HFFc6 (cell line): ENCODE measurements around the gene HEMK1. TPM values are rescaled to one million over a fixed set of nuclear protein-coding genes. Genes with fewer than 3 reads are reported as not detected.

Experiments used
- DNase-seq: peaks from one replicate; pipeline ENCODE4 v3.0.0-alpha.2; 2018
- H3K27ac Mint-ChIP-seq: 2 replicates; pipeline ENCODE4 v1.8.0; 2020; ENCODE audit warnings: mild to moderate bottlenecking, mixed read lengths
- H3K27me3 Mint-ChIP-seq: 2 replicates; pipeline ENCODE4 v1.8.0; 2021; ENCODE audit warnings: mild to moderate bottlenecking, moderate library complexity, mixed read lengths; ENCODE audit not compliant: insufficient read depth
- H3K36me3 Mint-ChIP-seq: 2 replicates; pipeline ENCODE4 v1.8.0; 2021; ENCODE audit warnings: low read depth, mixed read lengths
- H3K4me1 Mint-ChIP-seq: 2 replicates; pipeline ENCODE4 v1.8.0; 2020; ENCODE audit warnings: low read depth, mixed read lengths
- H3K4me3 Mint-ChIP-seq: 2 replicates; pipeline ENCODE4 v1.8.0; 2020; ENCODE audit warnings: mild to moderate bottlenecking, moderate library complexity, mixed read lengths
- H3K9me3 Mint-ChIP-seq: 2 replicates; pipeline ENCODE4 v1.8.0; 2020; ENCODE audit warnings: mild to moderate bottlenecking, mixed read lengths
- total RNA-seq, 6 experiments: library from RNA; stranded (reverse); fragmentation: NEBNext Ultra II Directional; extraction: Animal tissue kit (Norgen Biotek cat#: 25700); gene quantifications; 2 replicates in 1 of 6; 3 replicates in 5 of 6; pipeline ENCODE4 v1.2.3, GENCODE V29; 2021
- TF ChIP-seq, protein P1 (sequence below): fragments of 200-600 bp; sonication (generic); IDR thresholded peaks from 2 replicates; pipeline ENCODE4 v1.5.0; 2021; ENCODE audit warnings: antibody characterized with exemption, mild to moderate bottlenecking

The HEMK1 gene
- total RNA-seq, 6 experiments from 2014 or later: 17.9 to 20.7 (median 19.2) TPM

DNA sequence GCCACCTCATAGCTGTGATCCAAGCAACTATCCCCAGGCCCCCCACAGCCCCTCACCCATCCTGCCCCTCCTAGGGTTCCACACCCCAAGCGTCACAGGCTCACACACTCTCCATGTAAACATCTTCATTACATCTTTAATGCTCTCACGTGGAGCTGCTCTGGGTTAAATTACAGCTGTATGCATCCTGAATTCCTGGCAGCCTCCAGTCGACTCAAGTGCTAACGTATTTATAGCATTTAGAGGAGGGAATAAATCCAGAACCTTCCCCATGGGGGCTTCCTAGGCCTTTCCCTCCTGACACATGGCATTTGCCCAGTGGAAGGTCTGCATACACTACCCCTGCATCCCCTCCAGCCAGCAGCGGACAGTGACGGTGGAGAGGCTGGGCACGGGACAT, 11.4 kb upstream of the HEMK1 start:
- H3K4me1 Mint-ChIP-seq: peaks cover 14% of the 10 kb centered on the region
- H3K9me3 Mint-ChIP-seq: no peaks in the 10 kb centered on the region

DNA sequence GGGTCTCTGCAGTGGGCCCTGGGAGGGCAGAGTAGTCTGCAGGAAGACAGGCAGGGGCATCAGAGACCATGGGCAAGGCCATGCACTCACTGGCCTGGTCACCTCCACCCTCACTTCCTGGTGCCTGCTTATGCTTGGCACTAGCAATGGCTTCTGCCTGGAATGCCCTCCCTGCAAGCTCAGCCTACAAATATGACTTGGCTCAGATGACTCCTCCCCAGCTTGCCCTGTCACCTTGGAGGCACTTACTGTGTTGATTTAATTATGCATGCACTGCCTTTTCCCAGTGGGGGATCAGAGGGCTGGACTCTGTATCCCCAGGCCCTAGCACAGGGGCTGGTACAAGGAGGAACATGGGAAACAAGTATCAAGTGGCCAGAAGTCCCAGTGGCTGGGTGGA, 9.6 kb upstream of the HEMK1 start:
- TF ChIP-seq, protein P1, sequence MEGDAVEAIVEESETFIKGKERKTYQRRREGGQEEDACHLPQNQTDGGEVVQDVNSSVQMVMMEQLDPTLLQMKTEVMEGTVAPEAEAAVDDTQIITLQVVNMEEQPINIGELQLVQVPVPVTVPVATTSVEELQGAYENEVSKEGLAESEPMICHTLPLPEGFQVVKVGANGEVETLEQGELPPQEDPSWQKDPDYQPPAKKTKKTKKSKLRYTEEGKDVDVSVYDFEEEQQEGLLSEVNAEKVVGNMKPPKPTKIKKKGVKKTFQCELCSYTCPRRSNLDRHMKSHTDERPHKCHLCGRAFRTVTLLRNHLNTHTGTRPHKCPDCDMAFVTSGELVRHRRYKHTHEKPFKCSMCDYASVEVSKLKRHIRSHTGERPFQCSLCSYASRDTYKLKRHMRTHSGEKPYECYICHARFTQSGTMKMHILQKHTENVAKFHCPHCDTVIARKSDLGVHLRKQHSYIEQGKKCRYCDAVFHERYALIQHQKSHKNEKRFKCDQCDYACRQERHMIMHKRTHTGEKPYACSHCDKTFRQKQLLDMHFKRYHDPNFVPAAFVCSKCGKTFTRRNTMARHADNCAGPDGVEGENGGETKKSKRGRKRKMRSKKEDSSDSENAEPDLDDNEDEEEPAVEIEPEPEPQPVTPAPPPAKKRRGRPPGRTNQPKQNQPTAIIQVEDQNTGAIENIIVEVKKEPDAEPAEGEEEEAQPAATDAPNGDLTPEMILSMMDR: no peak
- peaks cover 9% of the 10 kb centered on the region for H3K27me3 Mint-ChIP-seq
- H3K27ac Mint-ChIP-seq: no peak overlapping the region
- 0 out of 2 replicates have a peak, but pooled peaks cover 4% of the 10 kb centered on the region for H3K36me3 Mint-ChIP-seq
- H3K9me3 Mint-ChIP-seq: no peaks in the 10 kb centered on the region
- H3K4me3 Mint-ChIP-seq: no peak overlapping the region
- peaks cover 31% of the 10 kb centered on the region for H3K4me1 Mint-ChIP-seq
- DNase-seq: peak; percentile 22

More for the DNA sequence above, 11.4 kb upstream of the HEMK1 start:
- DNase-seq: no peak
- Mint-ChIP-seq H3K4me3 (no peak overlapping the region), H3K27ac (no peak overlapping the region), H3K36me3 (no peaks in the 10 kb centered on the region), H3K27me3 (peaks cover 13% of the 10 kb centered on the region)
- TF ChIP-seq, protein P1: no peak

DNA sequence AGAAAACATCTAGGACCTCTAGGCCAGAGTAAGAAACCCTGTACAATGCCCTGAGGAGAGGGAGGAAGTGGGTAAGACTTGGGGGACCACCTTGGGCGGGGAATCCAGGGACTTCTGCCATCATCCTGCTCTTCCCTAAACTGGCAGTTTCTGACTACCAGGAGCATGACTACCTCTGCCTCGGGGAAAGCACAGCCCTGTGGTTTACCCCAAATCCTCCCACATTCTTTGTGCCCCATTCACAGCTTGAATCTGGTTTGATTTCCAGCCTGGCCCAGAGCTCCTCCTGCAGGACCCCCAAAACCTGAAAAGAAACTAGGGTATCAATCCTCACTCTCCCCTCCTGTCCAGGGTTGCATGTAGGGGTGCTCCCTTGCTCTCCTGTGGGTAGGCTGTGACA, 6.5 kb upstream of the HEMK1 start:
- no peaks in the 10 kb centered on the region for H3K9me3 Mint-ChIP-seq
- peaks cover 47% of the 10 kb centered on the region for H3K4me1 Mint-ChIP-seq
- H3K4me3 Mint-ChIP-seq: peak overlapping the region; percentile 46
- H3K27ac Mint-ChIP-seq: peak overlapping the region; percentile 90
- TF ChIP-seq, protein P1: peak; percentile 24
- peak; percentile 87 for DNase-seq
- peaks cover 6% of the 10 kb centered on the region for H3K27me3 Mint-ChIP-seq
- H3K36me3 Mint-ChIP-seq: 0 out of 2 replicates have a peak, but pooled peaks cover 6% of the 10 kb centered on the region

DNA sequence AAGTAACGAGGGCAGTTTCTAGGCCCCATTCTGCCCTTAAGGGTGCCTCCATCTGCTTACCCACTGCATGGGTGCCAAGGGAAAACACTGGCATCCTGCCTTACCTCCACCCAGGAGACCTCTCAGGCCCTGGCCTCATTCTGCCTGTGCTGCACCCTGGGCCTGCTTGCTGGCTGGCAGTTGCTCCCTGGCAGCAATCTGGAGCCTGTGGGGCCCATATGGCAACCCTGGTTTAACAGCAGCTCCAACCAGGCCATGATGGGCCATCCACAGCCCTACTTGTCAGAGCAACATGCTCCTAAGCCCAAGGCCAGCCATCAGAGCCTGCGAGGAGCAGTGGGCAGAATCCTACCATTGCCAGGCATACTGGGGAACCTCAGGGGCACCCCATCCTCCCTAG, 5.5 kb upstream of the HEMK1 start:
- Mint-ChIP-seq H3K27ac (peak overlapping the region; percentile 90; the same call in 1 of the 2 replicates), H3K9me3 (no peaks in the 10 kb centered on the region), H3K4me1 (peaks cover 51% of the 10 kb centered on the region), H3K4me3 (0 out of 2 replicates have a peak overlapping the region, but pooled peaks have one; percentile 9), H3K27me3 (peaks cover 6% of the 10 kb centered on the region), H3K36me3 (0 out of 2 replicates have a peak, but pooled peaks cover 6% of the 10 kb centered on the region)
- TF ChIP-seq, protein P1: no peak
- DNase-seq: no peak

GRCh38 chr3:50564321-50564720, 5.0 kb upstream of the HEMK1 start:
- H3K9me3 Mint-ChIP-seq: no peaks in the 10 kb centered on the region
- H3K27me3 Mint-ChIP-seq: peaks cover 6% of the 10 kb centered on the region
- H3K4me3 Mint-ChIP-seq: no peak overlapping the region
- TF ChIP-seq, protein P1: no peak
- peaks cover 51% of the 10 kb centered on the region for H3K4me1 Mint-ChIP-seq
- H3K36me3 Mint-ChIP-seq: 0 out of 2 replicates have a peak, but pooled peaks cover 6% of the 10 kb centered on the region
- no peak for DNase-seq
- H3K27ac Mint-ChIP-seq: no peak overlapping the region

DNA sequence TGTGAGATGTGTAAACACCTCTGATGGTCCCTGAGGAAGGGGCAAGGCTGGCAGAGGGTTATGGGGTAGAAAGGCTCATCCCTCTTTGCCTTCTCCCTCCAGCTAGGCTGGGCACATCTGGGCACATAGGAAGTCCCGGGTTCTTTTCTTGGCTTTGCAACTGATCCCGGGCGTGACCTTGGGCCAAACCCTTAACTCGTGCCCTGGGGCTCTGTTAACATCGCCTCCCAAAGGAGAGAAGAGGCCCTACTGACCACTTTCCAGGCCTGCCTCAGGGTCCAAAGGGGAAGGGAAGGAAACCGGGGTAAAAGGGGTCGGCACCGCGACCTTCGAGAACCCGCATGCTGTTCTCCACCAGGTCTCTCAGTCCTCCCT, 2.3 kb upstream of the HEMK1 start:
- peaks cover 55% of the 10 kb centered on the region for H3K4me1 Mint-ChIP-seq
- peaks cover 8% of the 10 kb centered on the region for H3K27me3 Mint-ChIP-seq
- H3K27ac Mint-ChIP-seq: no peak overlapping the region; the same call in 1 of the 2 replicates
- H3K9me3 Mint-ChIP-seq: no peaks in the 10 kb centered on the region
- H3K4me3 Mint-ChIP-seq: peak overlapping the region; percentile 89
- DNase-seq: no peak
- 0 out of 2 replicates have a peak, but pooled peaks cover 6% of the 10 kb centered on the region for H3K36me3 Mint-ChIP-seq
- TF ChIP-seq, protein P1: no peak
